GM23248 (cell line): ENCODE measurements around the gene RPS19.

Experiments
- EZH2 ChIP-seq: fragments of 200-600 bp; sonication (generic); IDR thresholded peaks from 2 replicates; pipeline ENCODE4 v1.6.1; 2018; ENCODE audit warnings: antibody characterized with exemption, mild to moderate bottlenecking; ENCODE audit not compliant: insufficient read depth, poor library complexity, severe bottlenecking
- EZH2phosphoT487 ChIP-seq: fragments of 200-600 bp; sonication (generic); IDR thresholded peaks from 2 replicates; pipeline ENCODE4 v1.6.1; 2018; ENCODE audit warnings: antibody characterized with exemption, moderate library complexity, mild to moderate bottlenecking, low read depth; ENCODE audit not compliant: insufficient read depth

DNA sequence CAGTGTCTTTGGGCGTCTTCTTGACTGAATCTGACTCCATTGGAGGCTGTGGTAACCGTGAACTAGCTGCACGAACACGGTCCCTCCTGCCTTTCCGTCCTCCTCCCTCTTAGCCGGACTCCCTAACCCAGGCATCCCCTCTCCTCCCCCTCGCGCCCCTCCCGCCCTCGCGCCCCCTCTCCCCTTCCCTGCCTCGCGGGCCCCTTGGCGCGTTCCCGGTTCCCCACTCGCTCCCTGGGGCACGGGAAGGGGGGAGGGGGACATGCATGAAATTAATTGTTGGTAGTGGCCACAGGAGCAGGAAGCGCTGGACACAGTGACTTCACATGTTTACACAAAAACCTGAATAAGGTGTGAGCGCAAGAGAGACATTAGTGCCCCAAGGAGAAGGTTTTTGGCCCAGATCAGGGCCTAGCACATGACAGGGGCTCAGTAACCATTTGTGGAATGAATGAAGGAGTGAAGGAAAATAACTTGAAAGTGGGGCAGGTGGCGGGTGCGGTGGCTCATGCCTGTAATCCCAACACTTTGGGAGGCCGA, 14.9 kb upstream of the RPS19 start:
- TF ChIP-seq EZH2 (no peak), EZH2phosphoT487 (no peak)
